Measurements from ENCODE around the gene TLE5. TPM values are rescaled to one million over a fixed set of nuclear protein-coding genes. Genes with fewer than 3 reads are reported as not detected.

Gene TLE5
- total RNA-seq, 2 donors from 2014 or later = 166 to 254 TPM

GRCh38 chr19:3071768-3072167, 9.5 kb upstream of the TLE5 start:
- TF ChIP-seq CTCF (IDR thresholded peaks at IDR 0.05) = no peak
- no peak for TF ChIP-seq POLR2A (IDR thresholded peaks at IDR 0.05)
- WGBS, 2 donors = 83 to 88% methylated on average over 4 of the region's 4 CpGs
- Histone ChIP-seq H3K4me1 (peaks cover 9% of the 10 kb centered on the region), H3K27me3 (no peaks in the 10 kb centered on the region), H3K9me3 (no peaks in the 10 kb centered on the region), H3K4me3 (no peak overlapping the region), H3K36me3 (replicated peaks in 1 of 2; ENCODE audit: insufficient read depth in 1 of 2, low read depth in 2 of 2) (no peaks in the 10 kb centered on the region), H3K27ac (no peak overlapping the region)
- no peak for ATAC-seq
- intact Hi-C loops (cut with DNase I) = loop anchor here (5.0 kb wide), 1 partner anchor 41 kb away; no protein-coding TSS in a partner anchor
- no peak for DNase-seq

GRCh38 chr19:3068071-3068470, 5.8 kb upstream of the TLE5 start:
- H3K9me3 ChIP-seq = no peaks in the 10 kb centered on the region
- DNase-seq (peak; percentile 57 to 76 (median 76)), ATAC-seq (peak; percentile 81)
- TF ChIP-seq POLR2A (IDR thresholded peaks at IDR 0.05) (peak in 2 of 3 donors; percentile 10 to 32), CTCF (IDR thresholded peaks at IDR 0.05) (peak in 1 of 7 experiments; percentile 27)
- H3K4me1 ChIP-seq = peaks cover 22% of the 10 kb centered on the region
- peak overlapping the region in 3 of 4 donors; percentile 52 to 79 (median 67) for H3K27ac ChIP-seq
- WGBS, 2 donors = 41 to 80% methylated on average over 1 to 20 of the region's 21 CpGs
- no peaks in the 10 kb centered on the region for H3K27me3 ChIP-seq
- H3K4me3 ChIP-seq = no peak overlapping the region
- intact Hi-C loops (cut with DNase I) = no loop called here
- no peaks in the 10 kb centered on the region for H3K36me3 ChIP-seq (replicated peaks in 1 of 2; ENCODE audit: insufficient read depth in 1 of 2, low read depth in 2 of 2)

- intact Hi-C loops (cut with DNase I) = no loop called here
- H3K27ac ChIP-seq = peak overlapping the region in 3 of 4 donors; percentile 52 to 79 (median 67)
- H3K4me3 ChIP-seq = no peak overlapping the region
- TF ChIP-seq CTCF (IDR thresholded peaks at IDR 0.05) (no peak), POLR2A (IDR thresholded peaks at IDR 0.05) (no peak)
- H3K9me3 ChIP-seq = no peaks in the 10 kb centered on the region
- H3K4me1 ChIP-seq = peaks cover 28% of the 10 kb centered on the region
- DNase-seq (no peak), ATAC-seq (no peak)
- H3K36me3 ChIP-seq (replicated peaks in 1 of 2; ENCODE audit: insufficient read depth in 1 of 2, low read depth in 2 of 2) = no peaks in the 10 kb centered on the region
- WGBS, 2 donors = 87 to 88% methylated on average over 9 of the region's 9 CpGs
- no peaks in the 10 kb centered on the region for H3K27me3 ChIP-seq
Observed at GRCh38 chr19:3067563-3067962, 5.3 kb upstream of the TLE5 start.

- Histone ChIP-seq H3K27me3 (no peaks in the 10 kb centered on the region), H3K36me3 (replicated peaks in 1 of 2; ENCODE audit: insufficient read depth in 1 of 2, low read depth in 2 of 2) (no peaks in the 10 kb centered on the region), H3K9me3 (no peaks in the 10 kb centered on the region), H3K4me1 (peaks cover 28% of the 10 kb centered on the region), H3K27ac (peak overlapping the region in 3 of 4 donors; percentile 77 to 80 (median 79)), H3K4me3 (no peak overlapping the region)
- TF ChIP-seq CTCF (IDR thresholded peaks at IDR 0.05) = no peak
- no peak for TF ChIP-seq POLR2A (IDR thresholded peaks at IDR 0.05)
- 77 to 80% methylated on average over 16 of the region's 16 CpGs for WGBS, 2 donors
- intact Hi-C loops (cut with DNase I) = no loop called here
- no peak for ATAC-seq
- no peak for DNase-seq
Observed at GRCh38 chr19:3066482-3067049, 4.3 kb upstream of the TLE5 start.
